Measurements from ENCODE around the gene ADAMTSL3. TPM values are rescaled to one million over a fixed set of nuclear protein-coding genes. Genes with fewer than 3 reads are reported as not detected.

Gene ADAMTSL3
- polyA plus RNA-seq, 1 donor from 2014 or later = 0.51 TPM

DNA sequence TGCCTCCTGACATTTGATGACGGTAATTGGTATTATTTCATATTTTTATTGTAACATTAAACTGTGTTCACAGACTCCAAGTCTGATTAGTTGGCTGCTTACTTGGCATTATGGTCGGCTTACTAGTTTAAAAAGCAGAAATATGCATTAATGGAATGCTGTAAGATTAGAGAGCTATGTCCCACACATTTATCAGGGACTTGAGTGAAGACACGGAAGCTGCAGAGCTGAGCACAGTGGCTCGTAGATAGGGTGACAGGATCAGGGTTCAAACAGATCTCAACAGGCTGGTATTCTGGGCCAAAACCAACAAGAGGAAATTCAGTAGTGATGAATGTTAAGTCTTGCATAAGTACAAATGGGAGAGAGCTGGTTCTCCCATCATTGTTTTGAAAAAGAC, 113.8 kb downstream of the ADAMTSL3 start:
- no peaks in the 10 kb centered on the region for H3K9me3 ChIP-seq (ENCODE audit: low read length)
- no peak overlapping the region for H3K4me3 ChIP-seq (ENCODE audit: low read length)
- no peaks in the 10 kb centered on the region for H3K79me2 ChIP-seq (replicated peaks; ENCODE audit: insufficient read depth, low read length)
- no peak for TF ChIP-seq SMC3 (conservative IDR thresholded peaks at IDR 0.05; ENCODE audit: poor library complexity)
- no peak for TF ChIP-seq TAF1 (IDR thresholded peaks at IDR 0.05; ENCODE audit: low read depth)
- TF ChIP-seq POLR2AphosphoS5 (IDR thresholded peaks at IDR 0.05) = no peak
- no peak overlapping the region for H3K4me2 ChIP-seq (ENCODE audit: low read length)
- H3K9ac ChIP-seq (ENCODE audit: low read length) = no peak overlapping the region
- H3K9me2 ChIP-seq (ENCODE audit: insufficient read depth, low read length) = no peaks in the 10 kb centered on the region
- no peak overlapping the region for H3K27ac ChIP-seq (ENCODE audit: low read length)
- no peaks in the 10 kb centered on the region for H4K20me1 ChIP-seq (ENCODE audit: insufficient read depth)
- H2AFZ ChIP-seq (ENCODE audit: low read depth, low read length) = no peak overlapping the region
- no peaks in the 10 kb centered on the region for H3K27me3 ChIP-seq (ENCODE audit: insufficient read depth, low read depth, low read length)
- no peaks in the 10 kb centered on the region for H3K36me3 ChIP-seq (ENCODE audit: insufficient read depth, low read length)
- H3F3A ChIP-seq (ENCODE audit: insufficient read depth, low read length, poor library complexity, severe bottlenecking) = no peaks in the 10 kb centered on the region

DNA sequence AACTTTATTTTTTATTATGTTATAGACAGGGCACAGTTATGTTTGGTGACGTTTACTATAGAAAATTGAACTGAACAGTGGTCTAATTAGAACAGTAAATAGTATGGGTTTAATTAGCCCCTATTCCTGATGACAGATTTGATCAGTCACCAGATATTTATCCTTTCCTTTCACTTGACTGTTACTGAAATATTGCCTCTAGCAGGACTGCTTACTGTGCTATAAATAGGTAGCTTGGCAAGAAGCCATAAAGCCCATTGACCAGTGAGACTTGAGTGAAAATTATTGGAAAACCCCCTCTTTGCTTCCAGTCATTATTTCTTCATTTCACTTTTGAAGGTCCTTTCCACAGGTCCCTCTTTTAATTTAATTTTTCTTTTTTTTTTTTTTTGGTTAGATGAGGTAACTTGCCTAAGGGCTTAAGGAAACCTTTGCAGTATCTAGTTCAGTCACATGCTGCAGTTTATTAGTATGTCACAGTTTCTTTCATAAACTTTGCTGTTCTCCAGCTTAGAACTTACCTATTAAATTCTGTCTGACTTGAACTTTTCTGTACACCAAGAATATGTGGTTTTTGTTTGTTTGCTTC, 115.6 kb downstream of the ADAMTSL3 start:
- Histone ChIP-seq H3K27me3 (ENCODE audit: insufficient read depth, low read depth, low read length) (no peaks in the 10 kb centered on the region), H3F3A (ENCODE audit: insufficient read depth, low read length, poor library complexity, severe bottlenecking) (no peaks in the 10 kb centered on the region), H2AFZ (ENCODE audit: low read depth, low read length) (no peak overlapping the region), H3K9me3 (ENCODE audit: low read length) (no peaks in the 10 kb centered on the region), H3K9ac (ENCODE audit: low read length) (no peak overlapping the region), H3K79me2 (replicated peaks; ENCODE audit: insufficient read depth, low read length) (no peaks in the 10 kb centered on the region), H3K9me2 (ENCODE audit: insufficient read depth, low read length) (no peaks in the 10 kb centered on the region), H3K4me3 (ENCODE audit: low read length) (no peak overlapping the region), H3K27ac (ENCODE audit: low read length) (no peak overlapping the region), H4K20me1 (ENCODE audit: insufficient read depth) (no peaks in the 10 kb centered on the region), H3K4me2 (ENCODE audit: low read length) (no peak overlapping the region), H3K36me3 (ENCODE audit: insufficient read depth, low read length) (no peaks in the 10 kb centered on the region)
- no peak for TF ChIP-seq POLR2AphosphoS5 (IDR thresholded peaks at IDR 0.05)

DNA sequence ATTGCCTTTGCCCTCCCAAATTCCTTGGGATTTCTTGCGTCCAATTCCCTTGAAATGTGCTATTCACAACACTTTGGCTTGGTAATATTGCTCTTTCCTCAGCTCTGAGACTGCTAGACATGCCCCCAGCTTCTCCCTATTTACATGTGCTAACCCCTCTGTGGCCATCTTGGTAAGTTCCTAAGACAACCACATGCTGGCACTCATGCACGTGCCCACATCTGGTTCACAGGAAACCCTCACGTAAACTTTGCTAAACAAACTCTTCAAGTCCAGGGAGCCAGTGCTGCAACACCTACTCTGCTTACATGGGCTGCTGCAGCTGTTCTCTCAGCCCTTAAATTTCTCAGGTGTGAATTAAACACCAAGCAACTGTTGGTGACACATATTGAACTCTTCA, 121.8 kb downstream of the ADAMTSL3 start:
- Histone ChIP-seq H3K27ac (ENCODE audit: low read length) (no peak overlapping the region), H3K4me3 (ENCODE audit: low read length) (no peak overlapping the region), H4K20me1 (ENCODE audit: insufficient read depth) (no peaks in the 10 kb centered on the region), H3F3A (ENCODE audit: insufficient read depth, low read length, poor library complexity, severe bottlenecking) (no peaks in the 10 kb centered on the region), H3K9me3 (ENCODE audit: low read length) (no peaks in the 10 kb centered on the region), H3K27me3 (ENCODE audit: insufficient read depth, low read depth, low read length) (no peaks in the 10 kb centered on the region), H3K4me2 (ENCODE audit: low read length) (no peak overlapping the region), H3K9ac (ENCODE audit: low read length) (no peak overlapping the region), H3K9me2 (ENCODE audit: insufficient read depth, low read length) (no peaks in the 10 kb centered on the region), H3K36me3 (ENCODE audit: insufficient read depth, low read length) (no peaks in the 10 kb centered on the region), H3K79me2 (replicated peaks; ENCODE audit: insufficient read depth, low read length) (no peaks in the 10 kb centered on the region), H2AFZ (ENCODE audit: low read depth, low read length) (no peak overlapping the region)
- TF ChIP-seq SMC3 (conservative IDR thresholded peaks at IDR 0.05; ENCODE audit: poor library complexity) = no peak
- TF ChIP-seq POLR2AphosphoS5 (IDR thresholded peaks at IDR 0.05) = no peak
- TF ChIP-seq, protein P1, sequence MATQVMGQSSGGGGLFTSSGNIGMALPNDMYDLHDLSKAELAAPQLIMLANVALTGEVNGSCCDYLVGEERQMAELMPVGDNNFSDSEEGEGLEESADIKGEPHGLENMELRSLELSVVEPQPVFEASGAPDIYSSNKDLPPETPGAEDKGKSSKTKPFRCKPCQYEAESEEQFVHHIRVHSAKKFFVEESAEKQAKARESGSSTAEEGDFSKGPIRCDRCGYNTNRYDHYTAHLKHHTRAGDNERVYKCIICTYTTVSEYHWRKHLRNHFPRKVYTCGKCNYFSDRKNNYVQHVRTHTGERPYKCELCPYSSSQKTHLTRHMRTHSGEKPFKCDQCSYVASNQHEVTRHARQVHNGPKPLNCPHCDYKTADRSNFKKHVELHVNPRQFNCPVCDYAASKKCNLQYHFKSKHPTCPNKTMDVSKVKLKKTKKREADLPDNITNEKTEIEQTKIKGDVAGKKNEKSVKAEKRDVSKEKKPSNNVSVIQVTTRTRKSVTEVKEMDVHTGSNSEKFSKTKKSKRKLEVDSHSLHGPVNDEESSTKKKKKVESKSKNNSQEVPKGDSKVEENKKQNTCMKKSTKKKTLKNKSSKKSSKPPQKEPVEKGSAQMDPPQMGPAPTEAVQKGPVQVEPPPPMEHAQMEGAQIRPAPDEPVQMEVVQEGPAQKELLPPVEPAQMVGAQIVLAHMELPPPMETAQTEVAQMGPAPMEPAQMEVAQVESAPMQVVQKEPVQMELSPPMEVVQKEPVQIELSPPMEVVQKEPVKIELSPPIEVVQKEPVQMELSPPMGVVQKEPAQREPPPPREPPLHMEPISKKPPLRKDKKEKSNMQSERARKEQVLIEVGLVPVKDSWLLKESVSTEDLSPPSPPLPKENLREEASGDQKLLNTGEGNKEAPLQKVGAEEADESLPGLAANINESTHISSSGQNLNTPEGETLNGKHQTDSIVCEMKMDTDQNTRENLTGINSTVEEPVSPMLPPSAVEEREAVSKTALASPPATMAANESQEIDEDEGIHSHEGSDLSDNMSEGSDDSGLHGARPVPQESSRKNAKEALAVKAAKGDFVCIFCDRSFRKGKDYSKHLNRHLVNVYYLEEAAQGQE (IDR thresholded peaks at IDR 0.05; ENCODE audit: borderline replicate concordance) = no peak
- no peak for TF ChIP-seq EP300 (conservative IDR thresholded peaks at IDR 0.05; ENCODE audit: poor library complexity, severe bottlenecking)
- TF ChIP-seq, protein P2, sequence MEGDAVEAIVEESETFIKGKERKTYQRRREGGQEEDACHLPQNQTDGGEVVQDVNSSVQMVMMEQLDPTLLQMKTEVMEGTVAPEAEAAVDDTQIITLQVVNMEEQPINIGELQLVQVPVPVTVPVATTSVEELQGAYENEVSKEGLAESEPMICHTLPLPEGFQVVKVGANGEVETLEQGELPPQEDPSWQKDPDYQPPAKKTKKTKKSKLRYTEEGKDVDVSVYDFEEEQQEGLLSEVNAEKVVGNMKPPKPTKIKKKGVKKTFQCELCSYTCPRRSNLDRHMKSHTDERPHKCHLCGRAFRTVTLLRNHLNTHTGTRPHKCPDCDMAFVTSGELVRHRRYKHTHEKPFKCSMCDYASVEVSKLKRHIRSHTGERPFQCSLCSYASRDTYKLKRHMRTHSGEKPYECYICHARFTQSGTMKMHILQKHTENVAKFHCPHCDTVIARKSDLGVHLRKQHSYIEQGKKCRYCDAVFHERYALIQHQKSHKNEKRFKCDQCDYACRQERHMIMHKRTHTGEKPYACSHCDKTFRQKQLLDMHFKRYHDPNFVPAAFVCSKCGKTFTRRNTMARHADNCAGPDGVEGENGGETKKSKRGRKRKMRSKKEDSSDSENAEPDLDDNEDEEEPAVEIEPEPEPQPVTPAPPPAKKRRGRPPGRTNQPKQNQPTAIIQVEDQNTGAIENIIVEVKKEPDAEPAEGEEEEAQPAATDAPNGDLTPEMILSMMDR (IDR thresholded peaks at IDR 0.05; ENCODE audit: poor library complexity, severe bottlenecking) = no peak
- TF ChIP-seq TAF1 (IDR thresholded peaks at IDR 0.05; ENCODE audit: low read depth) = no peak
- TF ChIP-seq RAD21 (conservative IDR thresholded peaks at IDR 0.05) = no peak
- no peak for TF ChIP-seq MXI1 (conservative IDR thresholded peaks at IDR 0.05; ENCODE audit: poor library complexity, severe bottlenecking)
- TF ChIP-seq EZH2 (IDR thresholded peaks at IDR 0.05; ENCODE audit: borderline replicate concordance, insufficient read depth, low read length, poor library complexity, severe bottlenecking) = no peak

Data from neural cell (in vitro differentiated cells).